22Rv1 (cell line): Measurements from ENCODE around the gene DGCR2.

Source experiments
- H3K27ac ChIP-seq: fragments of 450-650 bp; 2 replicates; pipeline ENCODE4 v1.5.1; 2017
- CTCF ChIP-seq: fragments of 450-650 bp; IDR thresholded peaks from 2 replicates; pipeline ENCODE4 v1.5.1; 2017; ENCODE audit warnings: mild to moderate bottlenecking
- ZFX ChIP-seq: fragments of 450-650 bp; IDR thresholded peaks from 2 replicates; pipeline ENCODE4 v1.6.1; 2017; ENCODE audit warnings: antibody characterized with exemption, borderline replicate concordance

DGCR2 gene

GRCh38 chr22:19125011-19125410, 2.8 kb upstream of the DGCR2 start:
- no peak overlapping the region for H3K27ac ChIP-seq
- no peak for TF ChIP-seq CTCF
- no peak for TF ChIP-seq ZFX

- TF ChIP-seq CTCF (no peak), ZFX (no peak)
- no peak overlapping the region for H3K27ac ChIP-seq
Observed at GRCh38 chr22:19124377-19124776, 2.2 kb upstream of the DGCR2 start.

GRCh38 chr22:19123936-19124335, 1.7 kb upstream of the DGCR2 start:
- no peak overlapping the region for H3K27ac ChIP-seq
- TF ChIP-seq ZFX (no peak), CTCF (no peak)

GRCh38 chr22:19122752-19123492, 710 bp upstream of the DGCR2 start:
- TF ChIP-seq CTCF (no peak), ZFX (no peak)
- peak overlapping the region; percentile 85 for H3K27ac ChIP-seq

- no peak for TF ChIP-seq ZFX
- no peak for TF ChIP-seq CTCF
- H3K27ac ChIP-seq, result peak overlapping the region; percentile 85
Observed at GRCh38 chr22:19121631-19122142, 525 bp downstream of the DGCR2 start.

- peak overlapping the region; percentile 85 for H3K27ac ChIP-seq
- no peak for TF ChIP-seq ZFX
- TF ChIP-seq CTCF, result no peak
Observed at GRCh38 chr22:19120829-19121630, 1.2 kb downstream of the DGCR2 start.

- H3K27ac ChIP-seq, result no peak overlapping the region
- TF ChIP-seq CTCF (no peak), ZFX (no peak)
Observed at GRCh38 chr22:19119949-19120348, 2.3 kb downstream of the DGCR2 start.
